ENCODE data around the gene RSBN1L.

Gene RSBN1L

GRCh38 chr7:77808517-77808916 lies 112.3 kb downstream of the RSBN1L start:
- no peaks in the 10 kb centered on the region for H3K27me3 ChIP-seq (ENCODE audit: insufficient read depth, low read depth)
- no peaks in the 10 kb centered on the region for H3K36me3 ChIP-seq (ENCODE audit: insufficient read depth)
- H3K9ac ChIP-seq, result no peak overlapping the region
- no peaks in the 10 kb centered on the region for H4K20me1 ChIP-seq (ENCODE audit: insufficient read depth)
- no peak overlapping the region for H3K4me3 ChIP-seq (IDR thresholded peaks at IDR 0.05; ENCODE audit: insufficient read depth, low read depth, low read length)
- peaks cover 55% of the 10 kb centered on the region; the same call in 1 of the 2 replicates for H3K79me2 ChIP-seq (ENCODE audit: insufficient read depth, low read depth)
- H3K27ac ChIP-seq, result no peak overlapping the region
- peaks cover 6% of the 10 kb centered on the region for H3K4me1 ChIP-seq (ENCODE audit: low read depth, poor library complexity, severe bottlenecking)
- no peak overlapping the region for H2AFZ ChIP-seq (ENCODE audit: low read depth)
- no peak for TF ChIP-seq CTCF (conservative IDR thresholded peaks at IDR 0.05; ENCODE audit: low read depth, low read length)
- no peak overlapping the region for H3K4me2 ChIP-seq

GRCh38 chr7:77811516-77812289 lies 115.4 kb downstream of the RSBN1L start:
- Histone ChIP-seq H4K20me1 (ENCODE audit: insufficient read depth) (no peaks in the 10 kb centered on the region), H3K27me3 (ENCODE audit: insufficient read depth, low read depth) (no peaks in the 10 kb centered on the region), H3K36me3 (ENCODE audit: insufficient read depth) (no peaks in the 10 kb centered on the region), H2AFZ (ENCODE audit: low read depth) (no peak overlapping the region), H3K9ac (no peak overlapping the region), H3K27ac (no peak overlapping the region), H3K79me2 (ENCODE audit: insufficient read depth, low read depth) (peaks cover 30% of the 10 kb centered on the region; the same call in 1 of the 2 replicates), H3K4me3 (IDR thresholded peaks at IDR 0.05; ENCODE audit: insufficient read depth, low read depth, low read length) (no peak overlapping the region), H3K4me1 (ENCODE audit: low read depth, poor library complexity, severe bottlenecking) (no peaks in the 10 kb centered on the region), H3K4me2 (no peak overlapping the region)
- TF ChIP-seq CTCF (conservative IDR thresholded peaks at IDR 0.05; ENCODE audit: low read depth, low read length), result no peak

- TF ChIP-seq CTCF (conservative IDR thresholded peaks at IDR 0.05; ENCODE audit: low read depth, low read length), result no peak
- Histone ChIP-seq H3K79me2 (ENCODE audit: insufficient read depth, low read depth) (peaks cover 30% of the 10 kb centered on the region; the same call in 1 of the 2 replicates), H3K4me3 (IDR thresholded peaks at IDR 0.05; ENCODE audit: insufficient read depth, low read depth, low read length) (no peak overlapping the region), H3K27me3 (ENCODE audit: insufficient read depth, low read depth) (no peaks in the 10 kb centered on the region), H3K27ac (no peak overlapping the region), H3K4me2 (no peak overlapping the region), H2AFZ (ENCODE audit: low read depth) (no peak overlapping the region), H4K20me1 (ENCODE audit: insufficient read depth) (no peaks in the 10 kb centered on the region), H3K4me1 (ENCODE audit: low read depth, poor library complexity, severe bottlenecking) (no peaks in the 10 kb centered on the region), H3K9ac (no peak overlapping the region), H3K36me3 (ENCODE audit: insufficient read depth) (no peaks in the 10 kb centered on the region)
These were observed 116.0 kb downstream of the RSBN1L start for GRCh38 chr7:77812290-77812685.

- no peak overlapping the region for H2AFZ ChIP-seq (ENCODE audit: low read depth)
- H3K27ac ChIP-seq, result no peak overlapping the region
- no peak for TF ChIP-seq CTCF (conservative IDR thresholded peaks at IDR 0.05; ENCODE audit: low read depth, low read length)
- H3K36me3 ChIP-seq (ENCODE audit: insufficient read depth), result no peaks in the 10 kb centered on the region
- no peaks in the 10 kb centered on the region for H3K27me3 ChIP-seq (ENCODE audit: insufficient read depth, low read depth)
- no peak overlapping the region for H3K4me3 ChIP-seq (IDR thresholded peaks at IDR 0.05; ENCODE audit: insufficient read depth, low read depth, low read length)
- no peak overlapping the region for H3K9ac ChIP-seq
- H3K4me1 ChIP-seq (ENCODE audit: low read depth, poor library complexity, severe bottlenecking), result no peaks in the 10 kb centered on the region
- no peak overlapping the region for H3K4me2 ChIP-seq
- H3K79me2 ChIP-seq (ENCODE audit: insufficient read depth, low read depth), result peaks cover 30% of the 10 kb centered on the region; the same call in 1 of the 2 replicates
- no peaks in the 10 kb centered on the region for H4K20me1 ChIP-seq (ENCODE audit: insufficient read depth)
These were observed 116.9 kb downstream of the RSBN1L start for GRCh38 chr7:77813180-77813579.

Data from KMS-11 (cell line).